Measurements from ENCODE around the gene DSG2.

DSG2 gene

DNA sequence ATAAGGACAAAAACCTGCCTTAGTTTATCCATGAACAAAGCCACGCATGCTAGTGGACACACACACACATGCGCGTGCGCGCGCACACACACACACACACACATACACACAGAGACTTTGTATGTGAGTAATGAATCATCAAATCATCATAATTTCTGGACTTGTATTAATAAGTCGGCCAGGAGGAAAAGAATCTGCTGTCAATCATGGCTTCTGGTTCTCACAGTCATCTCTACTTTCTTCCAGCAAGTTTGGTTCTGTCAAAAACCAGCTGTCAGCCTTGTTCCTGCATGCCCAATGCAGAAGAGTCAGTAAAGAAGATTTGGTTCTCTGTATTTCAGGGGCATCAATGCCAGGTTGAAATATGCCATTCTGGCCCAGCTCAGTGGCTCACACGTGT is 92.6 kb downstream of the DSG2 start:
- no peak for DNase-seq (ENCODE audit: low read depth in 2 of 2)

DNA sequence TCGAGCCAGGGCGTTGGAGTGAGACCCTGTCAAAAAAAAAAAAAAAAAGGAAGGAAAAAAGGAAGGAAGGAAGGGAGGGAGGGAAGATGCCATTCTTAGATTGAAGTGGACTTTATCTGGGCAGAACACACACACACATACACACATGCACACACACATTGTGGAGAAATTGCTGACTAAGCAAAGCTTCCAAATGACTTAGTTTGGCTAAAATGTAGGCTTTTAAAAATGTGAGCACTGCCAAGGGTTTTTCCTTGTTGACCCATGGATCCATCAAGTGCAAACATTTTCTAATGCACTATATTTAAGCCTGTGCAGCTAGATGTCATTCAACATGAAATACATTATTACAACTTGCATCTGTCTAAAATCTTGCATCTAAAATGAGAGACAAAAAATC is 93.1 kb downstream of the DSG2 start:
- no peak for DNase-seq (ENCODE audit: low read depth in 2 of 2)

- DNase-seq (ENCODE audit: low read depth in 2 of 2), result no peak
Measured at GRCh38 chr18:31591628-31592027, 93.7 kb downstream of the DSG2 start, which contains the start of gene TTR. Gene TTR (plus strand): TSS chr18:31591877. CDS start chr18:31591903, 26 bp downstream.

GRCh38 chr18:31592506-31593157 is 94.7 kb downstream of the DSG2 start:
- no peak for DNase-seq (ENCODE audit: low read depth in 2 of 2)

- no peak for DNase-seq (ENCODE audit: low read depth in 2 of 2)
Measured at GRCh38 chr18:31595121-31595771, 97.3 kb downstream of the DSG2 start.

DNA sequence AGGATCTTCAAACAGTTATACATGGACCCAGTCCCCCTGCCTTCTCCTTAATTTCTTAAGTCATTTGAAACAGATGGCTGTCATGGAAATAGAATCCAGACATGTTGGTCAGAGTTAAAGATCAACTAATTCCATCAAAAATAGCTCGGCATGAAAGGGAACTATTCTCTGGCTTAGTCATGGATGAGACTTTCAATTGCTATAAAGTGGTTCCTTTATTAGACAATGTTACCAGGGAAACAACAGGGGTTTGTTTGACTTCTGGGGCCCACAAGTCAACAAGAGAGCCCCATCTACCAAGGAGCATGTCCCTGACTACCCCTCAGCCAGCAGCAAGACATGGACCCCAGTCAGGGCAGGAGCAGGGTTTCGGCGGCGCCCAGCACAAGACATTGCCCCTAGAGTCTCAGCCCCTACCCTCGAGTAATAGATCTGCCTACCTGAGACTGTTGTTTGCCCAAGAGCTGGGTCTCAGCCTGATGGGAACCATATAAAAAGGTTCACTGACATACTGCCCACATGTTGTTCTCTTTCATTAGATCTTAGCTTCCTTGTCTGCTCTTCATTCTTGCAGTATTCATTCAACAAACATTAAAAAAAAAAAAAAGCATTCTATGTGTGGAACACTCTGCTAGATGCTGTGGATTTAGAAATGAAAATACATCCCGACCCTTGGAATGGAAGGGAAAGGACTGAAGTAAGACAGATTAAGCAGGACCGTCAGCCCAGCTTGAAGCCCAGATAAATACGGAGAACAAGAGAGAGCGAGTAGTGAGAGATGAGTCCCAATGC is 98.3 kb downstream of the DSG2 start:
- DNase-seq (ENCODE audit: low read depth in 2 of 2), result no peak

GRCh38 chr18:31598021-31598805 is 100.2 kb downstream of the DSG2 start:
- DNase-seq (ENCODE audit: low read depth in 2 of 2), result no peak
